ENCODE data around the gene AIP.
"Not testable (repeated sequence)": the region's sequence is repeated elsewhere in the genome, so short reads cannot be mapped to it uniquely, and the experiment has no call there.

AIP gene

GRCh38 chr11:67484847-67485311 lies 2.1 kb downstream of the AIP start:
- no peaks in the 10 kb centered on the region for H3K27me3 ChIP-seq (ENCODE audit: insufficient read depth, low read depth, severe bottlenecking)
- no peak overlapping the region for H3K27ac ChIP-seq
- no peak for DNase-seq
- no peak overlapping the region for H3K4me3 ChIP-seq (ENCODE audit: low read depth, low read length)
- H3K36me3 ChIP-seq, result peaks cover 32% of the 10 kb centered on the region
- peaks cover 5% of the 10 kb centered on the region for H3K9me3 ChIP-seq (ENCODE audit: severe bottlenecking)
- TF ChIP-seq CTCF (IDR thresholded peaks at IDR 0.05; ENCODE audit: low read depth, low read length), result no peak

- H3K27ac ChIP-seq; H3K9me3 ChIP-seq (ENCODE audit: severe bottlenecking); H3K27me3 ChIP-seq (ENCODE audit: insufficient read depth, low read depth, severe bottlenecking); DNase-seq; H3K4me3 ChIP-seq (ENCODE audit: low read depth, low read length): not testable (repeated sequence)
- peaks cover 42% of the 10 kb centered on the region for H3K36me3 ChIP-seq
These were observed 3.1 kb downstream of the AIP start for GRCh38 chr11:67485873-67486361.

GRCh38 chr11:67486481-67487195 lies 3.8 kb downstream of the AIP start:
- H3K27ac ChIP-seq, result no peak overlapping the region
- peaks cover 5% of the 10 kb centered on the region for H3K9me3 ChIP-seq (ENCODE audit: severe bottlenecking)
- peaks cover 49% of the 10 kb centered on the region for H3K36me3 ChIP-seq
- no peak for DNase-seq
- TF ChIP-seq CTCF (IDR thresholded peaks at IDR 0.05; ENCODE audit: low read depth, low read length), result no peak
- H3K4me3 ChIP-seq (ENCODE audit: low read depth, low read length), result no peak overlapping the region
- no peaks in the 10 kb centered on the region for H3K27me3 ChIP-seq (ENCODE audit: insufficient read depth, low read depth, severe bottlenecking)

- TF ChIP-seq CTCF (IDR thresholded peaks at IDR 0.05; ENCODE audit: low read depth, low read length), result no peak
- H3K27me3 ChIP-seq (ENCODE audit: insufficient read depth, low read depth, severe bottlenecking), result no peaks in the 10 kb centered on the region
- no peak for DNase-seq
- no peak overlapping the region for H3K27ac ChIP-seq
- H3K9me3 ChIP-seq (ENCODE audit: severe bottlenecking), result no peaks in the 10 kb centered on the region
- H3K36me3 ChIP-seq, result peaks cover 67% of the 10 kb centered on the region
- H3K4me3 ChIP-seq (ENCODE audit: low read depth, low read length), result no peak overlapping the region
These were observed 6.5 kb downstream of the AIP start for GRCh38 chr11:67489203-67489884.

- Histone ChIP-seq H3K36me3 (peaks cover 63% of the 10 kb centered on the region), H3K4me3 (ENCODE audit: low read depth, low read length) (no peak overlapping the region), H3K9me3 (ENCODE audit: severe bottlenecking) (no peaks in the 10 kb centered on the region), H3K27ac (no peak overlapping the region), H3K27me3 (ENCODE audit: insufficient read depth, low read depth, severe bottlenecking) (no peaks in the 10 kb centered on the region)
- no peak for DNase-seq
- no peak for TF ChIP-seq CTCF (IDR thresholded peaks at IDR 0.05; ENCODE audit: low read depth, low read length)
These were observed 7.3 kb downstream of the AIP start for GRCh38 chr11:67489885-67490726.

- no peak overlapping the region for H3K4me3 ChIP-seq (ENCODE audit: low read depth, low read length)
- no peak for DNase-seq
- H3K27ac ChIP-seq, result no peak overlapping the region
- no peaks in the 10 kb centered on the region for H3K9me3 ChIP-seq (ENCODE audit: severe bottlenecking)
- TF ChIP-seq CTCF (IDR thresholded peaks at IDR 0.05; ENCODE audit: low read depth, low read length), result no peak
- H3K27me3 ChIP-seq (ENCODE audit: insufficient read depth, low read depth, severe bottlenecking), result no peaks in the 10 kb centered on the region
- H3K36me3 ChIP-seq, result peaks cover 68% of the 10 kb centered on the region
These were observed 7.9 kb downstream of the AIP start for GRCh38 chr11:67490727-67491065.

Measured in WERI-Rb-1 (cell line).